Neuronal stem cell (in vitro differentiated cells): Measurements from ENCODE around the gene SH3D19.

Source experiments
- DNase-seq: peaks from one replicate; pipeline ENCODE4 v3.0.0-alpha.2; 2013; ENCODE audit warnings: low spot score
- H2AFZ ChIP-seq: one replicate; pipeline ENCODE4 v1.6.1; 2013; ENCODE audit warnings: mild to moderate bottlenecking, low read length, inconsistent platforms
- H2AK5ac ChIP-seq: 2 replicates; pipeline ENCODE4 v1.6.1; 2013; ENCODE audit warnings: low read depth, mild to moderate bottlenecking, inconsistent platforms, low read length, moderate library complexity, mixed read lengths
- H2BK120ac ChIP-seq: 2 replicates; pipeline ENCODE4 v1.6.1; 2013; ENCODE audit warnings: low read depth, mild to moderate bottlenecking, inconsistent platforms, low read length, moderate library complexity, mixed read lengths
- H2BK12ac ChIP-seq: one replicate; pipeline ENCODE4 v1.6.1; 2013; ENCODE audit warnings: low read length, inconsistent platforms
- H2BK15ac ChIP-seq: 2 replicates; pipeline ENCODE4 v1.6.1; 2013; ENCODE audit warnings: mild to moderate bottlenecking, low read length, inconsistent platforms, mixed read lengths
- H2BK5ac ChIP-seq: one replicate; pipeline ENCODE4 v1.6.1; 2013; ENCODE audit warnings: inconsistent platforms, mild to moderate bottlenecking, low read length, moderate library complexity
- H3K14ac ChIP-seq: one replicate; pipeline ENCODE4 v1.6.1; 2013; ENCODE audit warnings: low read length, inconsistent platforms
- H3K18ac ChIP-seq: 2 replicates; pipeline ENCODE4 v1.6.1; 2013; ENCODE audit warnings: low read length, inconsistent platforms
- H3K23ac ChIP-seq: 2 replicates; pipeline ENCODE4 v1.6.1; 2013; ENCODE audit warnings: low read depth, mild to moderate bottlenecking, mixed read lengths, low read length, inconsistent platforms; ENCODE audit not compliant: poor library complexity
- H3K27ac ChIP-seq: replicated peaks from 3 replicates; pipeline ENCODE4 v1.5.1; 2013; ENCODE audit warnings: low read length, inconsistent platforms
- H3K27me3 ChIP-seq, 3 experiments: 2 replicates each; pipeline ENCODE4 v1.6.1; 2013; ENCODE audit warnings: low read length in 3 of 3, mild to moderate bottlenecking in 2 of 3, inconsistent platforms in 1 of 3, low read depth in 1 of 3, mixed read lengths in 1 of 3, moderate library complexity in 1 of 3; ENCODE audit not compliant: control insufficient read depth in 3 of 3, insufficient read depth in 3 of 3
- H3K36me3 ChIP-seq, 2 donors: replicated peaks in 1 of 2; 2 replicates each; pipeline ENCODE4 v1.6.1; 2013; ENCODE audit warnings: low read length in 2 of 2; ENCODE audit not compliant: control insufficient read depth in 2 of 2, insufficient read depth in 2 of 2
- H3K4ac ChIP-seq: 2 replicates; pipeline ENCODE4 v1.6.1; 2013; ENCODE audit warnings: inconsistent platforms, mild to moderate bottlenecking, low read length, moderate library complexity
- H3K4me1 ChIP-seq, 2 donors: 1 replicate in 1 of 2; 2 replicates in 1 of 2; pipeline ENCODE4 v1.6.1; 2013; ENCODE audit warnings: low read length in 2 of 2, low read depth in 1 of 2; ENCODE audit not compliant: control insufficient read depth in 2 of 2, insufficient read depth in 1 of 2
- H3K4me2 ChIP-seq: one replicate; pipeline ENCODE4 v1.6.1; 2013; ENCODE audit warnings: mild to moderate bottlenecking, low read length, inconsistent platforms; ENCODE audit not compliant: insufficient read depth, poor library complexity, severe bottlenecking
- H3K4me3 ChIP-seq, 2 donors: 2 replicates each; pipeline ENCODE4 v1.5.1; 2013; ENCODE audit warnings: low read length in 2 of 2, mild to moderate bottlenecking in 2 of 2, inconsistent platforms in 1 of 2, moderate library complexity in 1 of 2
- H3K79me1 ChIP-seq: one replicate; pipeline ENCODE4 v1.6.1; 2013; ENCODE audit warnings: low read depth, mild to moderate bottlenecking, inconsistent platforms, low read length, moderate library complexity
- H3K9ac ChIP-seq: one replicate; pipeline ENCODE4 v1.6.1; 2013; ENCODE audit warnings: mild to moderate bottlenecking, low read depth, low read length, inconsistent platforms; ENCODE audit not compliant: poor library complexity
- H3K9me3 ChIP-seq, 2 donors: replicated peaks in 1 of 2; 2 replicates each; pipeline versions ENCODE3 to v1.6.1; 2013; ENCODE audit warnings: low read length in 2 of 2, mild to moderate bottlenecking in 2 of 2, inconsistent platforms in 1 of 2, low read depth in 1 of 2, mixed read lengths in 1 of 2, moderate library complexity in 1 of 2; ENCODE audit not compliant: control insufficient read depth in 2 of 2, insufficient read depth in 1 of 2
- H4K8ac ChIP-seq: one replicate; pipeline ENCODE4 v1.6.1; 2013; ENCODE audit warnings: low read depth, mild to moderate bottlenecking, inconsistent platforms, low read length, moderate library complexity
- H4K91ac ChIP-seq: one replicate; pipeline ENCODE4 v1.6.1; 2013; ENCODE audit warnings: low read length, low read depth, mild to moderate bottlenecking, inconsistent platforms; ENCODE audit not compliant: poor library complexity
- WGBS, 2 donors: extraction: QIAGEN DNeasy Blood & Tissue Kit; methylation state at CpG; one replicate each; pipeline ENCODE4 v1.1.7; 2013; ENCODE audit warnings: missing lambda C conversion rate in 2 of 2, mixed read lengths in 1 of 2; ENCODE audit not compliant: insufficient read length in 2 of 2, insufficient replicate concordance in 1 of 2; ENCODE audit errors: extremely low coverage in 2 of 2; 5-methylcytosine and 5-hydroxymethylcytosine counted together

The SH3D19 gene

DNA sequence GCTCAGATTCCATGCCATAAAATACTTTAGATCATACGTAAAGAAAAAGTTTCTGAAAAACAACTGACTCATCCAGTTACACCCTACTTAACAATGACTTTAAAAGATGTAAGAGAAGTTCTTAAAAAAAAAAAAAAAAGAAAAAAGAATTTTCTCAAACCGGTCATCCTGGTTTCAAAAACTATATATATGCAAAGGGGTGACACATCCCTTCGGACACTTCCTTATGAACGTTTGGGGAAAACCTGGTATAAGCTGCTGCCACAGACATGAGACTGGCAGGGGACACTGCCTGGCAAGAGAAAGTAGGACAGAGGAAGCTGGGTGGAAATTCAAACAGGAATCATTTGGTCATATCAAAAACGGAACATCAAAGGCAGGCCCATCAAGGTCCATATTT is 129.6 kb downstream of the SH3D19 start:
- no peak overlapping the region for H3K23ac ChIP-seq
- H2BK12ac ChIP-seq, result no peak overlapping the region
- H4K91ac ChIP-seq, result no peak overlapping the region
- no peak overlapping the region for H4K8ac ChIP-seq
- no peak for DNase-seq
- no peak overlapping the region for H3K4me2 ChIP-seq
- H2AFZ ChIP-seq, result no peak overlapping the region
- no peaks in the 10 kb centered on the region for H3K27me3 ChIP-seq
- H2BK120ac ChIP-seq, result no peak overlapping the region
- no peak overlapping the region for H3K4ac ChIP-seq
- H3K4me3 ChIP-seq, result no peak overlapping the region
- no peak overlapping the region for H2AK5ac ChIP-seq
- no peak overlapping the region for H2BK15ac ChIP-seq
- no peak overlapping the region for H3K18ac ChIP-seq
- H3K4me1 ChIP-seq, result peaks cover 3 to 6% of the 10 kb centered on the region in 2 donors
- H3K36me3 ChIP-seq, result no peaks in the 10 kb centered on the region
- WGBS, 2 donors, result no CpG with 5 or more reads among the region's 5 CpGs
- H3K9me3 ChIP-seq, result peaks cover 0 to 12% of the 10 kb centered on the region in 2 donors
- H3K14ac ChIP-seq, result no peak overlapping the region
- no peak overlapping the region for H3K9ac ChIP-seq
- peaks cover 2% of the 10 kb centered on the region for H3K79me1 ChIP-seq
- H3K27ac ChIP-seq, result no peak overlapping the region
- no peak overlapping the region for H2BK5ac ChIP-seq

DNA sequence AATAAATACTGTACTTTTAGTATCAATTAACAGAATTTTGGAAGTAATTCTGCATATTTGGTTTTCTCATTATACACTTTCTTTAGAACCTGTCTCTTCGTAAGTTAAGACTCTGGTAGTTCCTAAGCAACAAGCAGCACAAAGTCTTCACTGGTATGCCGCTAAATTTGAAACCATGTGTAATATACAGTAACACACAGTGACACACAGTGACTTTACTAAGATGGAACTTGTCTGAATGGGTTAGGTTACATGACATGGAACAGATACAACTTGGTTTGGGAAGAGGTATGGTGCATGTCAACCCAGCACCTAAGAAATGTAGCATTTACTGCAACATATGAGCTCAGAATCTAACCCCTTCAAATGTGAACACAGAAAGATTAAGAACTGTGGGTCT is 132.0 kb downstream of the SH3D19 start:
- no peak overlapping the region for H2AFZ ChIP-seq
- no peak overlapping the region for H3K4me2 ChIP-seq
- no peak overlapping the region for H3K9ac ChIP-seq
- no peak overlapping the region for H2BK15ac ChIP-seq
- no peak overlapping the region for H3K23ac ChIP-seq
- no peak overlapping the region for H3K4me3 ChIP-seq
- H2BK120ac ChIP-seq, result no peak overlapping the region
- no peak overlapping the region for H3K14ac ChIP-seq
- H2BK12ac ChIP-seq, result no peak overlapping the region
- WGBS, 2 donors, result no CpG with 5 or more reads among the region's 2 CpGs
- no peak overlapping the region for H3K4ac ChIP-seq
- H3K79me1 ChIP-seq, result peaks cover 2% of the 10 kb centered on the region
- no peak overlapping the region for H3K18ac ChIP-seq
- H3K36me3 ChIP-seq, result no peaks in the 10 kb centered on the region
- no peaks in the 10 kb centered on the region for H3K27me3 ChIP-seq
- peaks cover 0 to 19% of the 10 kb centered on the region in 2 donors for H3K9me3 ChIP-seq
- H4K91ac ChIP-seq, result no peak overlapping the region
- H3K4me1 ChIP-seq, result no peaks in the 10 kb centered on the region
- no peak overlapping the region for H2AK5ac ChIP-seq
- no peak overlapping the region for H2BK5ac ChIP-seq
- no peak overlapping the region for H4K8ac ChIP-seq
- no peak for DNase-seq
- H3K27ac ChIP-seq, result no peak overlapping the region

DNA sequence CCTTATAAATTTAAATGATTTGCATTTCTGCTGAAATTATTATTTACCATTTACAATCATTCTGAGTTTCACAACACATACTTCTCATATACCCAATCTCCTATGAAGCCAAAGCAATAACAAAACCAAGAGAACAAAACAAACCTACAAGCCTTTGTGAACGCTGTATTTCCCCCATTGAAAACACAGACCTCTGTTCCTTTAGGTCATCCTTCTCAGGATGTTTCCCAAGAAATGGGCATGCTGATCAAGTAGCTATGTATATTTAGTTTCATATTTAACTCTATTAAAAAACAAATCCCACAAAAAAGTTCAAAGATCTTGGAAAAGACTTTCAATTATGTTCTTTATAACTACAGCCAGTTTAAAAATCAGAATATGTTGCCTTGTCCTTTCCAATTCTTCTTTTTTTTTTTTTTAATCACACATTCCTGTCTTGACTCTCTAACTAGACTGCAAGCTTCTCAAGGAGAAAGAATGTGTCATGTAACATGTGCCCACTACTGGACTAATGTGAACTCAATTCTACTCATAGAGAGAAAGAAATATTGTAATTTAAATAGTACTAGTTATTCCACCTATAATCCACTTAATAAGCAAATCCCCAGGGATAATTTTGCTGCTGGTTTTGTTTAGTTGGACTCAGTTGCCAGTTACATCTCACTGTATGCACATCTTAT is 132.7 kb downstream of the SH3D19 start:
- no CpG with 5 or more reads among the region's 1 CpG for WGBS, 2 donors

DNA sequence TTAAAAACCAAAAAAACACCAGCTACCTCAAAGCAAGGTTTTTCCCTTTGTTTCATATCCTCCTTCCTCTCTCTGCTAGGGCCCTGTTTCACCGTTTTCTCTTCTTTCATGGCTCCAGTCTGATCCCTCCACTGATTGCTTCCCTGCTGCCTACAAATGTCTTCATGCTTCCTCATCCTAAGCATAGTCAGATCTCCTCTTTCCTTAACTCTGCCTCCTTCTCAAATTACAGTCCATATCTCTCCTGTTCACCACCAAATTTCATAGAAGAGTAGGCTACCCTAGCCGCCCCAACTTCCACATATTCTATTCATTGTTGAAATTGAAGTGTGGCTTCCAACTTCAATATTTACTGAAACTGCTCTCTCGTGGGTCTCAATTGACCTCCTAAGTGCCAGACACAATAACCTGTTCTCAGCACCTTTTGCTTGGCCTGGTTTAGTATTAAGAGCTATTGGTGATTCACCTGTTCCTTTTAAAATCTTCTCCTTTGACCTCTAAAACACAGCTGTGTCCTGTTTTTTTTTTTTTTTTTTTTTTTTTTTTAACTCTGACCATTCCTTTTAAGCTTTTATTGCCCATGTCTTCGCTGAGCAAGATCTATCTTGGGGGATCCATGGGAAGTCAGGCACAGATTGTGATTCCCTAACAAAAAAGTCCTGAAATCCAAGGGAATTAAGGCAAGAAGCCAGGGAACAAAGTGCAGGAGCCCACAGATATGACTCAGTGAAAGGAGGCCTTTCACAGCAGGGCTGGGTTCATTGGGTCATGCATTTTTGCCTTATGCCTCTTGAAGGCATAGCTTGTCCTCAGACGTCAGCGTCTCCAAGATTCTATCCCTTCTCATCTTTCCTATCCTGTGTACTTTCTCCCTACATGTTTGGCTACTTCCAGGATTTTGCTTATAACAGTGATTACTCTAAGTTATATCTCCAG is 140.6 kb downstream of the SH3D19 start:
- Histone ChIP-seq H3K27ac (no peak overlapping the region), H3K79me1 (no peaks in the 10 kb centered on the region), H2BK5ac (no peak overlapping the region), H2BK15ac (no peak overlapping the region), H2AK5ac (no peak overlapping the region), H2AFZ (no peak overlapping the region), H3K14ac (no peak overlapping the region), H2BK120ac (no peak overlapping the region), H3K27me3 (no peaks in the 10 kb centered on the region), H3K4ac (no peak overlapping the region), H3K9ac (no peak overlapping the region), H2BK12ac (no peak overlapping the region), H3K4me1 (peaks cover 0 to 6% of the 10 kb centered on the region in 2 donors), H4K8ac (no peak overlapping the region), H3K36me3 (peaks cover 0 to 7% of the 10 kb centered on the region in 2 donors), H3K4me3 (no peak overlapping the region), H3K9me3 (no peaks in the 10 kb centered on the region), H3K23ac (no peak overlapping the region), H3K4me2 (no peak overlapping the region), H4K91ac (no peak overlapping the region), H3K18ac (no peak overlapping the region)
- no CpG with 5 or more reads among the region's 6 CpGs for WGBS, 2 donors
- no peak for DNase-seq

More for the DNA sequence above, 132.7 kb downstream of the SH3D19 start:
- no peak overlapping the region for H2BK12ac ChIP-seq
- no peaks in the 10 kb centered on the region for H3K4me1 ChIP-seq
- no peak overlapping the region for H4K91ac ChIP-seq
- no peak overlapping the region for H2BK15ac ChIP-seq
- no peak overlapping the region for H2AK5ac ChIP-seq
- peaks cover 0 to 19% of the 10 kb centered on the region in 2 donors for H3K9me3 ChIP-seq
- H3K4me3 ChIP-seq, result no peak overlapping the region
- H4K8ac ChIP-seq, result no peak overlapping the region
- no peak for DNase-seq
- no peaks in the 10 kb centered on the region for H3K27me3 ChIP-seq
- no peak overlapping the region for H2BK5ac ChIP-seq
- H2AFZ ChIP-seq, result no peak overlapping the region
- H3K23ac ChIP-seq, result no peak overlapping the region
- no peak overlapping the region for H2BK120ac ChIP-seq
- no peak overlapping the region for H3K14ac ChIP-seq
- no peak overlapping the region for H3K18ac ChIP-seq
- peaks cover 2% of the 10 kb centered on the region for H3K79me1 ChIP-seq
- no peak overlapping the region for H3K4ac ChIP-seq
- H3K4me2 ChIP-seq, result no peak overlapping the region
- H3K9ac ChIP-seq, result no peak overlapping the region
- H3K36me3 ChIP-seq, result no peaks in the 10 kb centered on the region
- no peak overlapping the region for H3K27ac ChIP-seq
